ENCODE data around the gene PABPC3. TPM values are rescaled to one million over a fixed set of nuclear protein-coding genes. Genes with fewer than 3 reads are reported as not detected.

The PABPC3 gene
- total RNA-seq, 4 donors from 2014 or later, result 0.28 to 0.83 (median 0.40) TPM; not detected in 1

- Histone ChIP-seq H3K4me3 (no peak overlapping the region), H3K9me3 (no peaks in the 10 kb centered on the region), H3K4me1 (no peaks in the 10 kb centered on the region), H3K27ac (no peak overlapping the region), H3K27me3 (no peaks in the 10 kb centered on the region), H3K36me3 (no peaks in the 10 kb centered on the region)
- no peak for TF ChIP-seq POLR2A (IDR thresholded peaks at IDR 0.05)
- TF ChIP-seq CTCF (IDR thresholded peaks at IDR 0.05), result no peak
- no peak for DNase-seq
These were observed 22.5 kb downstream of the PABPC3 start for GRCh38 chr13:25118378-25118905.

- TF ChIP-seq POLR2A (IDR thresholded peaks at IDR 0.05) (no peak), CTCF (IDR thresholded peaks at IDR 0.05) (no peak)
- Histone ChIP-seq H3K27me3 (no peaks in the 10 kb centered on the region), H3K27ac (no peak overlapping the region), H3K36me3 (no peaks in the 10 kb centered on the region), H3K9me3 (no peaks in the 10 kb centered on the region), H3K4me3 (no peak overlapping the region), H3K4me1 (no peaks in the 10 kb centered on the region)
- DNase-seq, result no peak
These were observed 35.0 kb downstream of the PABPC3 start for GRCh38 chr13:25130944-25131343.

- H3K27me3 ChIP-seq, result no peaks in the 10 kb centered on the region
- no peaks in the 10 kb centered on the region for H3K9me3 ChIP-seq
- H3K36me3 ChIP-seq, result no peaks in the 10 kb centered on the region
- no peaks in the 10 kb centered on the region for H3K4me1 ChIP-seq
- no peak overlapping the region for H3K27ac ChIP-seq
- DNase-seq, result no peak
- TF ChIP-seq POLR2A (IDR thresholded peaks at IDR 0.05) (no peak), CTCF (IDR thresholded peaks at IDR 0.05) (no peak)
- H3K4me3 ChIP-seq, result no peak overlapping the region
These were observed 36.0 kb downstream of the PABPC3 start for GRCh38 chr13:25131881-25132420.

- Histone ChIP-seq H3K27me3 (no peaks in the 10 kb centered on the region), H3K27ac (no peak overlapping the region), H3K9me3 (no peaks in the 10 kb centered on the region), H3K4me1 (no peaks in the 10 kb centered on the region), H3K4me3 (no peak overlapping the region), H3K36me3 (no peaks in the 10 kb centered on the region)
- TF ChIP-seq POLR2A (IDR thresholded peaks at IDR 0.05) (no peak), CTCF (IDR thresholded peaks at IDR 0.05) (no peak)
- no peak for DNase-seq
These were observed 36.9 kb downstream of the PABPC3 start for GRCh38 chr13:25132751-25133390.

- H3K4me1 ChIP-seq, result no peaks in the 10 kb centered on the region
- TF ChIP-seq CTCF (IDR thresholded peaks at IDR 0.05) (no peak), POLR2A (IDR thresholded peaks at IDR 0.05) (no peak)
- H3K9me3 ChIP-seq, result no peaks in the 10 kb centered on the region
These were observed 40.0 kb downstream of the PABPC3 start for GRCh38 chr13:25135896-25136295.

More at GRCh38 chr13:25135896-25136295, 40.0 kb downstream of the PABPC3 start:
- no peak overlapping the region for H3K4me3 ChIP-seq
- DNase-seq, result no peak
- no peaks in the 10 kb centered on the region for H3K27me3 ChIP-seq
- no peak overlapping the region for H3K27ac ChIP-seq
- no peaks in the 10 kb centered on the region for H3K36me3 ChIP-seq

All from Peyer's patch (tissue), 4 donors.